ACC112 (cell line): ENCODE measurements around the gene INPP4A.

Source experiments
- H2AFZ ChIP-seq: fragments of 200-600 bp; sonication (generic); one replicate; pipeline ENCODE4 v1.6.0; 2017; ENCODE audit warnings: antibody characterized with exemption, low read length; ENCODE audit not compliant: unreplicated experiment
- H3K27ac ChIP-seq: fragments of 200-600 bp; sonication (generic); 2 replicates; pipeline ENCODE4 v1.5.1; 2014; ENCODE audit warnings: low read depth, mild to moderate bottlenecking, antibody characterized with exemption, low read length, moderate library complexity
- H3K27me3 ChIP-seq: fragments of 200-600 bp; sonication (generic); 2 replicates; pipeline ENCODE4 v1.6.1; 2014; ENCODE audit warnings: mild to moderate bottlenecking, antibody characterized with exemption, low read length, moderate library complexity, mixed read lengths; ENCODE audit not compliant: insufficient read depth
- H3K36me3 ChIP-seq: fragments of 200-600 bp; sonication (generic); 2 replicates; pipeline ENCODE4 v1.6.1; 2016; ENCODE audit warnings: mild to moderate bottlenecking, antibody characterized with exemption, low read length, moderate library complexity, mixed read lengths; ENCODE audit not compliant: insufficient read depth
- H3K4me1 ChIP-seq: fragments of 200-600 bp; sonication (generic); one replicate; pipeline ENCODE4 v1.6.1; 2016; ENCODE audit warnings: low read length, mixed read lengths; ENCODE audit not compliant: insufficient read depth, unreplicated experiment, control insufficient read depth
- H3K4me3 ChIP-seq: fragments of 200-600 bp; sonication (generic); 2 replicates; pipeline ENCODE4 v1.5.1; 2014; ENCODE audit warnings: mild to moderate bottlenecking, low read depth, low read length
- H3K79me2 ChIP-seq: fragments of 200-600 bp; sonication (generic); one replicate; pipeline ENCODE4 v1.6.0; 2016; ENCODE audit warnings: low read length; ENCODE audit not compliant: control insufficient read depth, unreplicated experiment, insufficient read depth

Gene INPP4A

GRCh38 chr2:98541489-98541888, 96.8 kb downstream of the INPP4A start:
- Histone ChIP-seq H3K4me1 (no peaks in the 10 kb centered on the region), H3K27me3 (no peaks in the 10 kb centered on the region), H3K27ac (no peak overlapping the region), H2AFZ (no peak overlapping the region), H3K4me3 (no peak overlapping the region), H3K79me2 (no peaks in the 10 kb centered on the region), H3K36me3 (no peaks in the 10 kb centered on the region)

- Histone ChIP-seq H3K36me3 (no peaks in the 10 kb centered on the region), H3K27ac (no peak overlapping the region), H3K4me1 (no peaks in the 10 kb centered on the region), H3K4me3 (no peak overlapping the region), H3K27me3 (no peaks in the 10 kb centered on the region), H3K79me2 (no peaks in the 10 kb centered on the region), H2AFZ (no peak overlapping the region)
These were observed 97.2 kb downstream of the INPP4A start for GRCh38 chr2:98541906-98542305.

GRCh38 chr2:98543214-98543613, 98.6 kb downstream of the INPP4A start:
- no peak overlapping the region for H3K27ac ChIP-seq
- no peaks in the 10 kb centered on the region for H3K79me2 ChIP-seq
- no peak overlapping the region for H2AFZ ChIP-seq
- no peaks in the 10 kb centered on the region for H3K27me3 ChIP-seq
- H3K36me3 ChIP-seq = no peaks in the 10 kb centered on the region
- H3K4me3 ChIP-seq = no peak overlapping the region
- no peaks in the 10 kb centered on the region for H3K4me1 ChIP-seq

DNA sequence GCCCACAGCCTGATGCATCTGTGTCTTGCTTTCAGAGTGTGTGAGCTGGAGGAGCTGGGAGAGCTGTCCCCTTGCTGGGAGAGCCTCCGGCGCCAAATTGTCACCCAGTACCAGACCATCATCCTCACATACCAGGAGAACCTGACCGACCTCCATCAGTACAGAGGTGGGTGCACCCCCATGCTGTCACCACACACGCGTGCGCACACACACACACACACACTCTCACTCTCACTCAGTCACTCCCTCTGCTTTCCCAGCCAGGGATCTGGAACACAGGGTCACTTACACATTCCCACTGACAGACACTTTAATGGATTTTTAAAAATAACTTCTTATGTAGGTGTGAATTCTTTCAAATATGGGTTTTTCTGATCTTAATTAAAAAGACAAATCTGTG, 99.2 kb downstream of the INPP4A start:
- Histone ChIP-seq H3K4me3 (no peak overlapping the region), H3K27me3 (no peaks in the 10 kb centered on the region), H2AFZ (no peak overlapping the region), H3K79me2 (no peaks in the 10 kb centered on the region), H3K36me3 (no peaks in the 10 kb centered on the region), H3K4me1 (no peaks in the 10 kb centered on the region), H3K27ac (no peak overlapping the region)

DNA sequence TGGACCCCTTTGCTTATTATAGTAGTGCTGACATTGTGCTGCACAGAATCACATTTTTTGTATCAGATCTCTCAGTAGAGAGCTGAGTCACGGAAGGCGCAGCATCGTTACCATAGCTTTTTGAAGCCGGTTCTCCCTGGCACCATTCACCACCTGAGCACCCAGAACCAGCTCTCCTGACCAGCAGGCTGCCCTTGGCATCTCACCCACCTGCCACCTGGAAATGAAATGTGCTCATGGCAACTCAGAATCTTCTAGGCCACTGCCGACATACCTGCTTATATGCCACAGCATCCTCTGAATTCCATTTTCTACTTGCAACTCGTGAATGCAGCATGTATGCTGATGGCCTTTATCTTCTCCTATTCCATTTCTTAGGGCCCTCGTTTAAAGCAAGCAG, 100.9 kb downstream of the INPP4A start:
- H3K79me2 ChIP-seq = no peaks in the 10 kb centered on the region
- no peaks in the 10 kb centered on the region for H3K4me1 ChIP-seq
- H3K27me3 ChIP-seq = no peaks in the 10 kb centered on the region
- H3K27ac ChIP-seq = no peak overlapping the region
- no peaks in the 10 kb centered on the region for H3K36me3 ChIP-seq
- no peak overlapping the region for H2AFZ ChIP-seq
- no peak overlapping the region for H3K4me3 ChIP-seq

DNA sequence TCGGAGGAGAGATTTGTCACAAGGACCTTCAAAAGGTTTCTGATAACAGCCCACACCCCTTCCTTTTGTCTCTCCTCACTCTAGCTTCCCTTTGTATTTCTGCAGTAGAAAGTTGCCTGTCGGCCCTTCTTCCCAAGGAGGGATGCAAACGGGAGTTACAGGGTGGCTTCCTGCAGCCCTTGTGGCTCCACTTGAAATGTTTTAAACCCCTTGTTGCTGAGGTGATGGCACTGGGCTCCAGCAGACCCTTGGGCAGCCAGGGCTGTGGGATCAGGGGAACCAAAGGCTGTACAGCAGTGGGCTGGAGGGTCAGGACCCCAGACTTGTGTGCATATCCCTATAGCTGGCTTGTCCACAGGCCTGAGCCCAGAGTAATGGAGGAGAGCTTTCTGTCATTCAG, 101.5 kb downstream of the INPP4A start:
- H3K4me1 ChIP-seq = no peaks in the 10 kb centered on the region
- no peak overlapping the region for H2AFZ ChIP-seq
- H3K27ac ChIP-seq = no peak overlapping the region
- no peak overlapping the region for H3K4me3 ChIP-seq
- no peaks in the 10 kb centered on the region for H3K79me2 ChIP-seq
- H3K27me3 ChIP-seq = no peaks in the 10 kb centered on the region
- H3K36me3 ChIP-seq = no peaks in the 10 kb centered on the region

GRCh38 chr2:98547092-98547790, 102.6 kb downstream of the INPP4A start:
- H3K4me1 ChIP-seq = no peaks in the 10 kb centered on the region
- H3K79me2 ChIP-seq = no peaks in the 10 kb centered on the region
- no peak overlapping the region for H3K4me3 ChIP-seq
- H3K27ac ChIP-seq = no peak overlapping the region
- no peak overlapping the region for H2AFZ ChIP-seq
- no peaks in the 10 kb centered on the region for H3K27me3 ChIP-seq
- H3K36me3 ChIP-seq = no peaks in the 10 kb centered on the region

DNA sequence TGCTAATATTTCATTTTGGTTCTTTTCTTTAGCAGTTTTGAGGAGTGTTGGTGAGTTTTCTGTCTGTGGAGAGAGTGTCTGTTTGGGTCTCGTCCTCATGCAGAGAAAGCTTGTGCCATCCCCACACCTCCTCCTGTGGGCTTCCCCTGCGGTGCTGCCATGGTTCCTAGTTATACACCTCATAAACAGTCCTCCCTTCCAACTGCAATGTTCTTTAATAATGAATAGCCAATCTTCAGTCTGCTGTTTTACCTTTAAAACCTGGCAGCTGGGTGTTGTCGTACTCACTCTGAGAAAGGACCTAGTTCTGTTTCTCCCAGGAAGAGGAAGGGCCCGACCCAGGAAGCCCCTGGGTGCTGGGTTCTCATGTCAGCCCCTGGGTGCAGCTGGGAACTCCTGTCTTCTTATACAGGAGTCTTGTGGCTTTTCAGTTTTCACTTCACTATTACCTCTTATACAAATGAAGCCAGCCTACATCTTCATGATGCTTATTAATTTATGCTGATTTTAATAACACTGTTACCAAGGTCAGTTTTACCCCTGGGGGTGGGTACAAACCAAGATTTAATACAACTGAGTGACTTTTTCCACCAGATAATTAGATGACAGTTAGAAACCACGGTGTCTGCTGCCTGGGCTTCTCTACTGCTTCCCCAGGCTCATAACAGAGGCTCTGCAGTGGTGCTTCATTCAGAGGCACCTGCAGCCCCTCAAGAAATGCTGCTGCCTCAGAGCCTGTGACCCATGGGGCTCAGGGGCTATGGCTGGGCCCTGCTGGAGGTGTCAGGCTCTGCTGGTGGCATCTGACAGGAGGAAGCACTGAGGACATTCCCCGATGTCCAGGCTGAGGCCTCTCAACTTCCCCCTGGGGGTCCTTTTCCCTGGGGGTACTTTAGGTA, 104.5 kb downstream of the INPP4A start:
- Histone ChIP-seq H2AFZ (no peak overlapping the region), H3K79me2 (no peaks in the 10 kb centered on the region), H3K27me3 (no peaks in the 10 kb centered on the region), H3K27ac (no peak overlapping the region), H3K36me3 (no peaks in the 10 kb centered on the region; the same call in 1 of the 2 replicates), H3K4me3 (no peak overlapping the region), H3K4me1 (no peaks in the 10 kb centered on the region)

- Histone ChIP-seq H3K27me3 (no peaks in the 10 kb centered on the region), H3K4me1 (no peaks in the 10 kb centered on the region), H3K4me3 (no peak overlapping the region), H3K79me2 (no peaks in the 10 kb centered on the region), H3K36me3 (no peaks in the 10 kb centered on the region; the same call in 1 of the 2 replicates), H3K27ac (no peak overlapping the region), H2AFZ (no peak overlapping the region)
These were observed 105.5 kb downstream of the INPP4A start for GRCh38 chr2:98550165-98550564.

DNA sequence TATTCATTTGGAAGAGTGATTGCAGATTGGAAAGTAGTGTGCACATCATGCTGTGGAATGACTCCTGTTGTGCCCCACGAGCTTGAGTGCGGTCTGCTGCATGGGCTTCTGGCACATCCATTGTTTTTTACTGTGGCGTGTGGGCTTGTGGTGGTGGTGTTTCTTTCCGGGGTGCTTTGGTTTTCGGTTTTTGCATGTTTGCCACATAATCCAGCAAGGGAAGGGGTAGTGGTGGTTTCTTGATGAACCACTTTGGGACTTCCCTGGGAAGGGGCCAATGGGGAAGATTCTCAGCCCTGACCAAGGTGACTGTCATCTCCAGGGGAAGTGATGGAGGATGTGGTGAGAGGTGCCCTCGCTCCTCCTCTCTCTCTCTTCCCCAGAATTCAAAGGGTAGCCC, 106.7 kb downstream of the INPP4A start:
- Histone ChIP-seq H3K4me3 (no peak overlapping the region), H3K27ac (no peak overlapping the region), H3K36me3 (no peaks in the 10 kb centered on the region; the same call in 1 of the 2 replicates), H3K4me1 (no peaks in the 10 kb centered on the region), H2AFZ (no peak overlapping the region), H3K27me3 (no peaks in the 10 kb centered on the region), H3K79me2 (no peaks in the 10 kb centered on the region)
